ENCODE measurements around the gene PTPA. TPM values are rescaled to one million over a fixed set of nuclear protein-coding genes. Genes with fewer than 3 reads are reported as not detected.
"Not testable (repeated sequence)": the region's sequence is repeated elsewhere in the genome, so short reads cannot be mapped to it uniquely, and the experiment has no call there.

PTPA gene
- total and polyA plus RNA-seq, 9 donors = 106 to 141 (median 122) TPM

GRCh38 chr9:129121483-129121882 is 10.3 kb downstream of the PTPA start:
- Histone ChIP-seq H3K9me3 (replicated peaks; ENCODE audit: control insufficient read depth, low read depth, low read length) (no peaks in the 10 kb centered on the region), H3K36me3 (ENCODE audit: control insufficient read depth, insufficient read depth, low read length) (peaks cover 34% of the 10 kb centered on the region), H3K27me3 (ENCODE audit: control insufficient read depth, insufficient read depth, low read length) (no peaks in the 10 kb centered on the region), H3K4me1 (ENCODE audit: control insufficient read depth, insufficient read depth, low read length) (peaks cover 18% of the 10 kb centered on the region), H3K27ac (ENCODE audit: low read length) (peak overlapping the region; percentile 94), H3K4me3 (ENCODE audit: low read length) (no peak overlapping the region)
- DNase-seq = peak; percentile 83
- 32% methylated on average over 3 of the region's 3 CpGs for WGBS (ENCODE audit: insufficient coverage)

- Histone ChIP-seq H3K27me3 (ENCODE audit: control insufficient read depth, insufficient read depth, low read length) (no peaks in the 10 kb centered on the region), H3K36me3 (ENCODE audit: control insufficient read depth, insufficient read depth, low read length) (peaks cover 38% of the 10 kb centered on the region), H3K4me1 (ENCODE audit: control insufficient read depth, insufficient read depth, low read length) (peaks cover 18% of the 10 kb centered on the region), H3K27ac (ENCODE audit: low read length) (peak overlapping the region; percentile 94), H3K9me3 (replicated peaks; ENCODE audit: control insufficient read depth, low read depth, low read length) (no peaks in the 10 kb centered on the region), H3K4me3 (ENCODE audit: low read length) (no peak overlapping the region)
- DNase-seq = no peak
- WGBS (ENCODE audit: insufficient coverage) = no CpG with 5 or more reads among the region's 1 CpG
These were observed 10.9 kb downstream of the PTPA start for GRCh38 chr9:129122133-129122532.

GRCh38 chr9:129122976-129123375 is 11.8 kb downstream of the PTPA start:
- not testable (repeated sequence) for H3K4me3 ChIP-seq (ENCODE audit: low read length); H3K9me3 ChIP-seq (replicated peaks; ENCODE audit: control insufficient read depth, low read depth, low read length); H3K27me3 ChIP-seq (ENCODE audit: control insufficient read depth, insufficient read depth, low read length); DNase-seq; H3K27ac ChIP-seq (ENCODE audit: low read length)
- Histone ChIP-seq H3K4me1 (ENCODE audit: control insufficient read depth, insufficient read depth, low read length) (peaks cover 18% of the 10 kb centered on the region), H3K36me3 (ENCODE audit: control insufficient read depth, insufficient read depth, low read length) (peaks cover 45% of the 10 kb centered on the region)
- 97% methylated on average over 6 of the region's 15 CpGs for WGBS (ENCODE audit: insufficient coverage)

- no peaks in the 10 kb centered on the region for H3K27me3 ChIP-seq (ENCODE audit: control insufficient read depth, insufficient read depth, low read length)
- no peak overlapping the region for H3K27ac ChIP-seq (ENCODE audit: low read length)
- H3K4me1 ChIP-seq (ENCODE audit: control insufficient read depth, insufficient read depth, low read length) = peaks cover 18% of the 10 kb centered on the region
- H3K9me3 ChIP-seq (replicated peaks; ENCODE audit: control insufficient read depth, low read depth, low read length) = no peaks in the 10 kb centered on the region
- 77% methylated on average over 3 of the region's 3 CpGs for WGBS (ENCODE audit: insufficient coverage)
- H3K4me3 ChIP-seq (ENCODE audit: low read length) = no peak overlapping the region
- peaks cover 55% of the 10 kb centered on the region for H3K36me3 ChIP-seq (ENCODE audit: control insufficient read depth, insufficient read depth, low read length)
- DNase-seq = no peak
These were observed 13.4 kb downstream of the PTPA start for GRCh38 chr9:129124506-129125069.

- Histone ChIP-seq H3K27ac (ENCODE audit: low read length) (no peak overlapping the region), H3K27me3 (ENCODE audit: control insufficient read depth, insufficient read depth, low read length) (no peaks in the 10 kb centered on the region), H3K4me1 (ENCODE audit: control insufficient read depth, insufficient read depth, low read length) (peaks cover 18% of the 10 kb centered on the region), H3K9me3 (replicated peaks; ENCODE audit: control insufficient read depth, low read depth, low read length) (no peaks in the 10 kb centered on the region), H3K36me3 (ENCODE audit: control insufficient read depth, insufficient read depth, low read length) (peaks cover 62% of the 10 kb centered on the region), H3K4me3 (ENCODE audit: low read length) (no peak overlapping the region)
- 100% methylated on average over 2 of the region's 8 CpGs for WGBS (ENCODE audit: insufficient coverage)
- DNase-seq = no peak
These were observed 14.3 kb downstream of the PTPA start for GRCh38 chr9:129125478-129125877.

GRCh38 chr9:129126749-129127618 is 15.8 kb downstream of the PTPA start:
- Histone ChIP-seq H3K4me1 (ENCODE audit: control insufficient read depth, insufficient read depth, low read length) (peaks cover 9% of the 10 kb centered on the region), H3K27me3 (ENCODE audit: control insufficient read depth, insufficient read depth, low read length) (no peaks in the 10 kb centered on the region), H3K4me3 (ENCODE audit: low read length) (no peak overlapping the region), H3K9me3 (replicated peaks; ENCODE audit: control insufficient read depth, low read depth, low read length) (no peaks in the 10 kb centered on the region), H3K36me3 (ENCODE audit: control insufficient read depth, insufficient read depth, low read length) (peaks cover 62% of the 10 kb centered on the region), H3K27ac (ENCODE audit: low read length) (peak overlapping the region; percentile 55)
- 70% methylated on average over 10 of the region's 10 CpGs for WGBS (ENCODE audit: insufficient coverage)
- no peak for DNase-seq

- Histone ChIP-seq H3K27me3 (ENCODE audit: control insufficient read depth, insufficient read depth, low read length) (no peaks in the 10 kb centered on the region), H3K9me3 (replicated peaks; ENCODE audit: control insufficient read depth, low read depth, low read length) (no peaks in the 10 kb centered on the region), H3K4me1 (ENCODE audit: control insufficient read depth, insufficient read depth, low read length) (peaks cover 4% of the 10 kb centered on the region), H3K36me3 (ENCODE audit: control insufficient read depth, insufficient read depth, low read length) (peaks cover 69% of the 10 kb centered on the region), H3K27ac (ENCODE audit: low read length) (no peak overlapping the region), H3K4me3 (ENCODE audit: low read length) (no peak overlapping the region)
- no peak for DNase-seq
- 100% methylated on average over 2 of the region's 5 CpGs for WGBS (ENCODE audit: insufficient coverage)
These were observed 17.5 kb downstream of the PTPA start for GRCh38 chr9:129128689-129129088.

- not testable (repeated sequence) for H3K4me3 ChIP-seq (ENCODE audit: low read length); H3K4me1 ChIP-seq (ENCODE audit: control insufficient read depth, insufficient read depth, low read length); H3K27me3 ChIP-seq (ENCODE audit: control insufficient read depth, insufficient read depth, low read length); DNase-seq; H3K27ac ChIP-seq (ENCODE audit: low read length); H3K9me3 ChIP-seq (replicated peaks; ENCODE audit: control insufficient read depth, low read depth, low read length)
- H3K36me3 ChIP-seq (ENCODE audit: control insufficient read depth, insufficient read depth, low read length) = peaks cover 67% of the 10 kb centered on the region
- 79% methylated on average over 2 of the region's 7 CpGs for WGBS (ENCODE audit: insufficient coverage)
These were observed 19.1 kb downstream of the PTPA start for GRCh38 chr9:129130271-129130670.

- Histone ChIP-seq H3K27ac (ENCODE audit: low read length) (no peak overlapping the region), H3K4me3 (ENCODE audit: low read length) (no peak overlapping the region), H3K36me3 (ENCODE audit: control insufficient read depth, insufficient read depth, low read length) (peaks cover 66% of the 10 kb centered on the region), H3K4me1 (ENCODE audit: control insufficient read depth, insufficient read depth, low read length) (peaks cover 4% of the 10 kb centered on the region), H3K27me3 (ENCODE audit: control insufficient read depth, insufficient read depth, low read length) (no peaks in the 10 kb centered on the region), H3K9me3 (replicated peaks; ENCODE audit: control insufficient read depth, low read depth, low read length) (no peaks in the 10 kb centered on the region)
- DNase-seq = no peak
- WGBS (ENCODE audit: insufficient coverage) = no CpG with 5 or more reads among the region's 3 CpGs
These were observed 19.6 kb downstream of the PTPA start for GRCh38 chr9:129130791-129131190.

GRCh38 chr9:129131300-129132145 is 20.3 kb downstream of the PTPA start:
- Histone ChIP-seq H3K27ac (ENCODE audit: low read length) (no peak overlapping the region), H3K4me1 (ENCODE audit: control insufficient read depth, insufficient read depth, low read length) (peaks cover 4% of the 10 kb centered on the region), H3K4me3 (ENCODE audit: low read length) (no peak overlapping the region), H3K9me3 (replicated peaks; ENCODE audit: control insufficient read depth, low read depth, low read length) (no peaks in the 10 kb centered on the region), H3K27me3 (ENCODE audit: control insufficient read depth, insufficient read depth, low read length) (no peaks in the 10 kb centered on the region), H3K36me3 (ENCODE audit: control insufficient read depth, insufficient read depth, low read length) (peaks cover 69% of the 10 kb centered on the region)
- WGBS (ENCODE audit: insufficient coverage) = 40% methylated on average over 11 of the region's 13 CpGs
- DNase-seq = peak; percentile 71
